HepG2 (cell line): Measurements from ENCODE around the gene SNED1. TPM values are rescaled to one million over a fixed set of nuclear protein-coding genes. Genes with fewer than 3 reads are reported as not detected.

Experiments
- ATAC-seq: fragments of 200-7000 bp; cut with Tn5 transposase; 3 replicates; pipeline ENCODE4 v1.9.1; 2020; ENCODE audit warnings: mild to moderate bottlenecking, moderate library complexity
- BruUV-seq: library from RNA; stranded (reverse); fragments of 400-500 nt; replicated peaks from 2 replicates; lab custom pipeline; 2021; lab: Mats Ljungman, UMichigan
- CTCF ChIA-PET: fragments of 300-600 bp; formaldehyde crosslinking; extraction: SDS; loops from one replicate; lab custom pipeline; 2021; ENCODE audit warnings: low total read pairs, inconsistent platforms, low intra/inter-chr PET ratio; lab: Yijun Ruan, JAX
- POLR2A ChIA-PET: fragments of 350-600 bp; sonication (Branson Sonifier 250); formaldehyde crosslinking; loops from one replicate; lab custom pipeline; 2020; ENCODE audit warnings: antibody characterized with exemption, inconsistent platforms; lab: Yijun Ruan, JAX
- DNase-seq: peaks from one replicate; pipeline ENCODE4 v3.0.0-alpha.2; 2015; ENCODE audit warnings: low spot score
- FAIRE-seq: peaks from 3 replicates; lab custom pipeline; 2011; peaks lifted over from hg19 to GRCh38; lab: Jason Lieb, UNC
- H2AFZ ChIP-seq: one replicate; pipeline ENCODE4 v1.6.1; 2011; ENCODE audit warnings: low read length, inconsistent platforms
- H3K27ac ChIP-seq: fragments of 300-600 bp; 3 replicates; pipeline ENCODE4 v1.8.0; 2011; ENCODE audit warnings: mixed run types, mild to moderate bottlenecking, mixed read lengths, low read length, inconsistent platforms; ENCODE audit not compliant: insufficient read depth; ENCODE audit errors: extremely low read length
- H3K27me3 ChIP-seq, 2 experiments: fragments of 200-600 bp in 1 of 2; 2 replicates in 1 of 2; 3 replicates in 1 of 2; pipeline versions ENCODE4 v1.6.0 to v1.8.0; 2011; ENCODE audit warnings: low read length in 2 of 2, mild to moderate bottlenecking in 2 of 2, moderate library complexity in 2 of 2, inconsistent platforms in 1 of 2; ENCODE audit not compliant: insufficient read depth in 2 of 2, control insufficient read depth in 1 of 2
- H3K36me3 ChIP-seq, 2 experiments: fragments of 200-600 bp in 1 of 2; replicated peaks in 1 of 2; 2 replicates in 1 of 2; 3 replicates in 1 of 2; pipeline versions ENCODE4 v1.5.1 to v1.8.0; 2011; ENCODE audit warnings: low read length in 2 of 2, inconsistent platforms in 1 of 2; ENCODE audit not compliant: insufficient read depth in 2 of 2, control insufficient read depth in 1 of 2
- H3K4me1 ChIP-seq: 2 replicates; pipeline ENCODE4 v1.5.1; 2012; ENCODE audit warnings: low read length, inconsistent platforms; ENCODE audit not compliant: insufficient read depth
- H3K4me2 ChIP-seq: 2 replicates; pipeline ENCODE4 v1.6.0; 2011; ENCODE audit warnings: low read depth, low read length, inconsistent platforms
- H3K4me3 ChIP-seq, 3 experiments: fragments of 200-600 bp in 1 of 3; sonication (generic), shearing (Covaris generic) in 1 of 3; replicated peaks in 1 of 3; 2 replicates each; pipeline ENCODE4 v1.5.1; 2011 to 2016; ENCODE audit warnings: low read length in 3 of 3, inconsistent platforms in 2 of 3, low read depth in 2 of 3, mild to moderate bottlenecking in 2 of 3, control low read depth in 1 of 3, mixed read lengths in 1 of 3; ENCODE audit not compliant: insufficient read depth in 1 of 3
- H3K79me2 ChIP-seq: one replicate; pipeline ENCODE4 v1.6.1; 2011; ENCODE audit warnings: low read length, inconsistent platforms; ENCODE audit not compliant: insufficient read depth
- H3K9ac ChIP-seq: 2 replicates; pipeline ENCODE4 v1.6.0; 2011; ENCODE audit warnings: mild to moderate bottlenecking, low read depth, low read length, inconsistent platforms; ENCODE audit not compliant: insufficient read depth
- H3K9me3 ChIP-seq: 2 replicates; pipeline ENCODE4 v1.5.1; 2012; ENCODE audit warnings: mild to moderate bottlenecking, low read length
- H4K20me1 ChIP-seq: 2 replicates; pipeline ENCODE4 v1.6.0; 2011; ENCODE audit warnings: inconsistent platforms, mild to moderate bottlenecking, low read length, moderate library complexity; ENCODE audit not compliant: insufficient read depth
- CEBPB ChIP-seq: IDR thresholded peaks from 2 replicates; pipeline ENCODE4 v1.6.1; 2011; ENCODE audit warnings: low read depth, low read length, improper control_type of control experiment, borderline replicate concordance
- IRF2 ChIP-seq: IDR thresholded peaks from 2 replicates; pipeline ENCODE4 v1.6.1; 2018; ENCODE audit warnings: missing genetic modification reagents, missing compliant biosample characterization
- NR2F6 ChIP-seq, 2 experiments: IDR thresholded peaks; 2 replicates each; pipeline ENCODE4 v1.6.1; 2016; ENCODE audit warnings: antibody characterized with exemption in 1 of 2, mild to moderate bottlenecking in 1 of 2
- PHF20 ChIP-seq: sonication (generic); formaldehyde crosslinking; IDR thresholded peaks from 2 replicates; pipeline ENCODE4 v1.5.0; 2020; ENCODE audit warnings: mild to moderate bottlenecking, missing genetic modification reagents
- ZBTB33 ChIP-seq: sonication (generic); formaldehyde crosslinking; IDR thresholded peaks from 2 replicates; pipeline ENCODE4 v1.4.0; 2020; ENCODE audit warnings: missing genetic modification reagents
- ZFX ChIP-seq: sonication (generic); formaldehyde crosslinking; IDR thresholded peaks from 2 replicates; pipeline ENCODE4 v1.4.0; 2020; ENCODE audit warnings: mild to moderate bottlenecking, low read depth, missing genetic modification reagents, moderate library complexity
- ZNF687 ChIP-seq: sonication (generic); formaldehyde crosslinking; IDR thresholded peaks from 2 replicates; pipeline ENCODE4 v1.5.1; 2020; ENCODE audit warnings: mild to moderate bottlenecking, missing genetic modification reagents, moderate library complexity
- WGBS: methylation state at CpG from one replicate; pipeline ENCODE4 v1.1.6; 2017; ENCODE audit warnings: low lambda C conversion rate; 5-methylcytosine and 5-hydroxymethylcytosine counted together
- in situ Hi-C: cut with HindIII; loops from 2 replicates; pipeline ENCODE4 v1.10.0; 2017; ENCODE audit warnings: low pct_unique_long_range_greater_than_20kb; ENCODE audit not compliant: extremely low pct_ligation_motif_present
- intact Hi-C: fragments of 100-400 bp; cut with micrococcal nuclease; formaldehyde crosslinking; loops from one replicate; pipeline ENCODE4 v1.10.0; 2022; ENCODE audit not compliant: unreplicated experiment
- polyA plus RNA-seq, 8 experiments: library from polyadenylated mRNA; depleted of rRNA in 3 of 8; stranded (reverse) in 7 of 8; unstranded in 1 of 8; fragments of >200 nt; fragmentation: Illumina TruSeq in 4 of 8; extraction: Trizol in 4 of 8; gene quantifications; 2 replicates each; pipeline versions ENCODE4 v1.2.1 to v1.2.3, GENCODE V29; 2011 to 2016; ENCODE audit warnings: low read depth in 4 of 8, missing spikeins in 1 of 8, mixed read lengths in 1 of 8; ENCODE audit not compliant: insufficient read depth in 1 of 8
- total RNA-seq, 5 experiments: library from RNA; depleted of rRNA; stranded (reverse); fragments of >200 nt; fragmentation: Illumina TruSeq; extraction: Trizol; gene quantifications; 2 replicates each; pipeline ENCODE4 v1.2.3, GENCODE V29; 2016; ENCODE audit warnings: low read depth in 1 of 5

SNED1 gene
- total and polyA plus RNA-seq, 2 of the 13 experiments (the other 11 are each of a cell fraction or from before 2014, with no cell fraction given), result 0.15 to 0.65 TPM

GRCh38 chr2:241080405-241081189, 82.2 kb downstream of the SNED1 start:
- FAIRE-seq, result peak; percentile 15
- Histone ChIP-seq H3K27ac (no peak overlapping the region), H4K20me1 (no peaks in the 10 kb centered on the region; the same call in 1 of the 2 replicates), H3K79me2 (no peaks in the 10 kb centered on the region), H3K4me3 (peak overlapping the region in 1 of 3 experiments; percentile 49; a peak in 2 of 6 replicates), H3K36me3 (no peaks in the 10 kb centered on the region), H3K4me2 (peak overlapping the region; percentile 73)
- no TSS peak for BruUV-seq
- in situ Hi-C loops (no loop called here), intact Hi-C loops (no loop called here)
- CTCF ChIA-PET, result interaction anchor here (0.6 kb wide), 1 partner anchor 131 kb away, joined by 3 read pairs; no protein-coding TSS in a partner anchor
- TF ChIP-seq ZBTB33 (CRISPR knock-in tag), result no peak
- peak; percentile 17; the same call in 1 of the 2 replicates for TF ChIP-seq CEBPB
- no peak for TF ChIP-seq IRF2 (CRISPR knock-in tag)
- TF ChIP-seq, all 625 proteins: peak for 1
- Histone ChIP-seq H3K9ac (no peak overlapping the region), H3K27me3 (no peaks in the 10 kb centered on the region), H3K4me1 (peaks cover 28% of the 10 kb centered on the region), H3K9me3 (no peaks in the 10 kb centered on the region), H2AFZ (no peak overlapping the region)
- DNase-seq, result no peak
- 46% methylated on average over 17 of the region's 18 CpGs for WGBS
- ATAC-seq, result peak; percentile 58
- POLR2A ChIA-PET, result no interaction called here

GRCh38 chr2:241081190-241081642, 82.8 kb downstream of the SNED1 start:
- in situ Hi-C loops, result no loop called here
- Histone ChIP-seq H3K36me3 (peaks cover under 1 to 2% of the 10 kb centered on the region in 2 experiments; a peak in 2 of 5 replicates), H3K9ac (peak overlapping the region; percentile 23; the same call in 1 of the 2 replicates), H3K9me3 (no peaks in the 10 kb centered on the region), H3K4me3 (peak overlapping the region in 1 of 3 experiments; percentile 49; a peak in 2 of 6 replicates), H3K4me1 (peaks cover 28% of the 10 kb centered on the region), H4K20me1 (no peaks in the 10 kb centered on the region; the same call in 1 of the 2 replicates), H3K27ac (no peak overlapping the region), H2AFZ (no peak overlapping the region), H3K4me2 (peak overlapping the region; percentile 73), H3K79me2 (no peaks in the 10 kb centered on the region), H3K27me3 (no peaks in the 10 kb centered on the region)
- DNase-seq, result no peak
- ChIA-PET CTCF (interaction anchor here (0.6 kb wide), 1 partner anchor 130 kb away, joined by 3 read pairs; no protein-coding TSS in a partner anchor), POLR2A (interaction anchor here (1.2 to 1.3 kb wide), 2 partner anchors 12 to 21 kb away, joined by 3 to 6 read pairs; partner anchors contain the start of gene MTERF4)
- no TSS peak for BruUV-seq
- 18% methylated on average over 9 of the region's 9 CpGs for WGBS
- FAIRE-seq, result no peak
- peak; percentile 69 for ATAC-seq
- intact Hi-C loops, result no loop called here
- TF ChIP-seq ZFX (peak; percentile 22; the same call in 1 of the 2 replicates), NR2F6 (IDR thresholded peaks at IDR 0.05) (no peak), NR2F6 (CRISPR knock-in tag; IDR thresholded peaks at IDR 0.05) (0 out of 2 replicates have a peak, but pooled peaks have one; percentile 12), ZNF687 (CRISPR knock-in tag) (0 out of 2 replicates have a peak, but pooled peaks have one; percentile 34), PHF20 (0 out of 2 replicates have a peak, but pooled peaks have one; percentile 28)
